Astrocyte of the spinal cord (primary cell): Measurements from ENCODE around the gene EIF1AX.
"Not testable (repeated sequence)": the region's sequence is repeated elsewhere in the genome, so short reads cannot be mapped to it uniquely, and the experiment has no call there.

Experiments
- DNase-seq: peaks from one replicate; pipeline ENCODE4 v3.0.0; 2011; ENCODE audit warnings: low read depth, low spot score
- H3K4me3 ChIP-seq: 2 replicates; pipeline ENCODE4 v1.5.1; 2011; ENCODE audit warnings: low read depth, mild to moderate bottlenecking, low read length, moderate library complexity
- CTCF ChIP-seq: IDR thresholded peaks from 2 replicates; pipeline ENCODE4 v1.5.1; 2012; ENCODE audit warnings: low read depth, mild to moderate bottlenecking, low read length, inconsistent platforms
- in situ Hi-C: cut with HindIII; loops from 2 replicates; pipeline ENCODE4 v1.10.0; 2017; ENCODE audit warnings: low sequenced_read_pairs

Gene EIF1AX

DNA sequence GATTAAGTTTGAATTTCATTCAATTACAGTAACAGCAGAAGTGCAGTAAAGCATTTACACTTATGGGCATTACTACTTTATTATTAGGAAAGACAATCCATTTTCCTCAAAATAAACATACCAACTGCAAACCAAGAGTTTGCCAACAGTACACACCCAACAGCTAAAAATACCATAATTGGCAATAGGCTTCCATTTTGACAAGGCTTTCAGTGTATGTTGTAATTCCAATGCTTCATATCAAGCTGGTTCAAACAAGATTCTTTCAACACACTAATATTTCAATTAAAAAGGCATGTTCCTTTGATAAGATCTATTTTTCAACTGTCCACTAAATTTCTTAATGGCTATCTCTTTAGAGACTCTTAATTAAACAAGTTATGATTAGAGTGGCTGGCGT lies 12.1 kb downstream of the EIF1AX start:
- in situ Hi-C loops, result no loop called here
- no peak overlapping the region for H3K4me3 ChIP-seq
- TF ChIP-seq CTCF, result no peak
- DNase-seq, result no peak

DNA sequence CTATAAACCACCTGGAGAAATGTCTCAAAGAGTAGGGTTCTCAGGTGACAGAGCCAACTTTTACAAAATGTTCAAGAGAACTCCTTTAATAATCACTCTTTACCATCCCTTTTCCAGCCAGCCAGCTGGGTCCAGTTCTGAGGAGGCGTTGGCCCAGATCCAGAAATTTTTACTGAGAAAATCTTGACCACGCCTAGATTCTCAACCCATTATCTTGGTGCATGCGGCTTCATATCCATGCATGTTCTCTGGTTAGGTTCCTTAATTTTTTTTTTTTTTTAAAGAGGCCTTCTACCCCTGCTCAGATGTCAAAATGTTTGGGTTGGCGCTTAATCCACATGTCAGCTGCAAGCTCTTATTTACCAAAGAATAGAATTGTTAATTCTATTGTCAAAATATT lies 13.0 kb downstream of the EIF1AX start:
- H3K4me3 ChIP-seq, result no peak overlapping the region
- DNase-seq, result no peak
- in situ Hi-C loops, result no loop called here
- TF ChIP-seq CTCF, result no peak

DNA sequence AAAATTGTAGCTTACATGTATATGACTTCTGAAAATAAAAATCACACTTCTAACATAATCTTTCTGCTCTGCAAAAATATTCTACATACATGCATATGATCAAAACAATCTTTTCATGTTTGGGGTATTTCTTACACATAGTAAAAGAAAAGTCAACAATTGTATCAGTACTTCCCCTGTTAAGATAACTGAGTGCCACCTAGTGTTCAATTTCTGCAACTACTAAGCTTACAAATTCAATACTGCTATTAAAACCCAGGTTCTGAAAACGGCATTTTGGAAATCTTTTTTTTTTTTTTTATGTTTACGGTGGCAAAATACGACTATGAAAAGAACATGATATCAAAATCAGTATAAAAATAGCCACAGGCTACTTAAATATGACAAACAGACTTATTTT lies 14.2 kb downstream of the EIF1AX start:
- in situ Hi-C loops, H3K4me3 ChIP-seq, DNase-seq: not testable (repeated sequence)
- TF ChIP-seq CTCF, result peak; percentile 31

- DNase-seq, in situ Hi-C loops, H3K4me3 ChIP-seq: not testable (repeated sequence)
Observed at GRCh38 chrX:20126833-20127232, 14.8 kb downstream of the EIF1AX start.

DNA sequence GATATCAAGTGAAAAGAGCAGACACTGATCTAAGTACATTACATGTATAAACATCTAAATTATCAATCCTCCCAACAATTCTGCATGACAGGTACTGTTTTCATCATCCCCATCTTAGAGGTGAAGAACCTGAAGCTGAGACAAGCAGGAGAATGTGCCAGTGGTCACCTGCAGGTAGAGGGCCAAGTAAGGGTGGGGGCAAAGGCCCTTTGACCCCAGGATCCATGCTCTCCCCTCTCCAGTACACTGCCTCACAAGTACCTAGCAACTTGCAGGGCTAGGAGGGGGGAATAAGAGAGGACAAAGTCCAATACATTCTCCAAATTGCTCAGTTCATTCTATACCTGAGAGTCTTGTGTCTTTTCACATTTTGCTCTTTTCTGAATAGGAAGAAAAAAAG lies 16.7 kb downstream of the EIF1AX start:
- no peak for TF ChIP-seq CTCF
- no peak overlapping the region for H3K4me3 ChIP-seq
- no peak for DNase-seq
- in situ Hi-C loops, result no loop called here

DNA sequence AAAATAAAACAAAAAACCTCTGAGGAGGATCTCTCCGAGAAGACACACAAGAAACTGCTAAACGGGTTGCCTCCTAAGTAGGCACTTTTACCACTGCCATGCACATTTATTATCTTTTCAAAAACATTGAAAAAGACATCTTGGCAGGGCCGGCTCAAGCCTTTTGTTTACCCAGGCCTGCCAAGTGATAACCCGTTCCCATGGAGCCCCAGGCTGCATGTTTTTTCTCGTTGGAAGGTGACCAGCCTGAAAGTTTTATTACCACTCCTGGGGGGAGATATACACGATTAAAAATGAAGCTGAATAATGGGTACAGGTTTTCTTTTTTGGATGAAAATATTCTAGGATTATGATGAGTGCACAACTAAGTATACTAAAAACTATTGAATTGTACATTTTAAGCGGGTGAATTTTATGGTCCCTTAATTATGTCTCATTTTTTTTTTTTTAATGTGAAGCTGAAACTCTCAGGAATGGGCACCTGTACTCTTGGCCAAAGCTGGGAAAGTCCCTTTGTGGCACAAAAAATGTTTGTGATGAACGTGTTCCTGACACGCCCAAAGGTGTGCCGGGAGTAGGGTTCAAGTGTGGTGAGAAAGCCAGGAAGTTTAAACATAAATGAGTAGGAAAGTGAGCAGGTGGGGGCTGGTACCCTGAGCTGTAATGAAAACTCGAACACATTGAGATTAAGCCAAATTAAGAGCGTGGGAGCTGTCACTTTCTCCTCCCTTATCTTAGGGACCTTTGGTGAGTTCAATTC lies 23.4 kb downstream of the EIF1AX start:
- in situ Hi-C loops, result no loop called here
- no peak for TF ChIP-seq CTCF
- no peak overlapping the region for H3K4me3 ChIP-seq
- no peak for DNase-seq

DNA sequence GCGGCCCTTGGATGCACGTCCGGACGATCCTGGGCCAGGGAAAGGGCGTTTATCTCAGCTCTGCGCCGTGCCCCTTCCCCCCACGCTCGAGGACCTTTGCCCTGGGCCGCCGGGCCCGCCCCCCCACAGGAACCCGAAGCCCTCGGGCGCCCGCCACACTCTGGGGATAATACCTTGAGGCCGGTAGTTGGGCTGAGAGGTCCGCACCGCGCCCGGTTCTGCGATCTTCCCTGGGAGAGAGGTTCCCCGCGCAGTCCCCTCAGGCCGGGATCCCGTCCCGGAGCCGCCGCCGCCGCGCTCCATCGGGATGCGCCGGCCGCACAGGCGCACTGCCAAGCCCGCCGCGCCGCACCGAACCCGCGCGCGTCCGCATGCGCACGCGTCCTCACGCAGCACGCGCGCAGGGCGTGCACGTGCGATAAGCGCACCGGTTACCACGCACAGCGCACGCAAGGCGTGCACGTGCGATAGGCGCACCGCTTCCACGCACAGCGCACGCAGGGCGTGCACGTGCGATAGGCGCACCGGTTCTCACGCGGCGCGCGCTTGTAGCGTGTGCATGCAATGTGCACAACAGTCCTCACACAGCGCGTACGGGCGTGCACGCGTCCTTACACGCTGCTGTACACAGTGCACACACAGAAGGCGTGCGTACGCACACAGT lies 24.9 kb downstream of the EIF1AX start, which contains the start of gene MAP7D2:
Gene MAP7D2, minus strand, starts transcription at position 331 of the 664 bp plus-strand sequence. Its CDS starts 28 bp downstream, at position 303.
- in situ Hi-C loops, result no loop called here
- DNase-seq, result no peak
- H3K4me3 ChIP-seq, result peak within 1 kb of the TSS; percentile 26
- no peak for TF ChIP-seq CTCF
